Measurements from ENCODE around the gene MYO7B. TPM values are rescaled to one million over a fixed set of nuclear protein-coding genes. Genes with fewer than 3 reads are reported as not detected.

MYO7B gene
- total RNA-seq, 2 donors from 2014 or later = 0.14 to 0.78 TPM

- DNase-seq (ENCODE audit: low spot score) = no peak
- Histone ChIP-seq H3K27ac (no peak overlapping the region), H3K36me3 (no peaks in the 10 kb centered on the region), H3K9me3 (no peaks in the 10 kb centered on the region), H3K27me3 (replicated peaks; ENCODE audit: insufficient read depth) (no peaks in the 10 kb centered on the region), H3K4me1 (ENCODE audit: control insufficient read depth in 1 of 2, low read depth in 2 of 2) (peaks cover 0 to 6% of the 10 kb centered on the region in 2 donors), H3K4me3 (no peak overlapping the region)
- TF ChIP-seq CTCF (IDR thresholded peaks at IDR 0.05) = no peak
- ATAC-seq (ENCODE audit: insufficient number of reproducible peaks, low FRiP score, low read depth) = no peak
These were observed 61.0 kb downstream of the MYO7B start for GRCh38 chr2:127596311-127597045.

- ATAC-seq (ENCODE audit: insufficient number of reproducible peaks, low FRiP score, low read depth) = no peak
- Histone ChIP-seq H3K36me3 (no peaks in the 10 kb centered on the region), H3K4me1 (ENCODE audit: control insufficient read depth in 1 of 2, low read depth in 2 of 2) (peaks cover 0 to 6% of the 10 kb centered on the region in 2 donors), H3K27ac (no peak overlapping the region), H3K27me3 (replicated peaks; ENCODE audit: insufficient read depth) (no peaks in the 10 kb centered on the region), H3K9me3 (no peaks in the 10 kb centered on the region), H3K4me3 (no peak overlapping the region)
- no peak for TF ChIP-seq CTCF (IDR thresholded peaks at IDR 0.05)
- no peak for DNase-seq (ENCODE audit: low spot score)
These were observed 61.8 kb downstream of the MYO7B start for GRCh38 chr2:127597046-127597983.

- H3K9me3 ChIP-seq = no peaks in the 10 kb centered on the region
- no peak for ATAC-seq (ENCODE audit: insufficient number of reproducible peaks, low FRiP score, low read depth)
- DNase-seq (ENCODE audit: low spot score) = no peak
- H3K4me1 ChIP-seq (ENCODE audit: control insufficient read depth in 1 of 2, low read depth in 2 of 2) = peaks cover 0 to 6% of the 10 kb centered on the region in 2 donors
- H3K27me3 ChIP-seq (replicated peaks; ENCODE audit: insufficient read depth) = no peaks in the 10 kb centered on the region
- H3K36me3 ChIP-seq = no peaks in the 10 kb centered on the region
- H3K4me3 ChIP-seq = no peak overlapping the region
- no peak for TF ChIP-seq CTCF (IDR thresholded peaks at IDR 0.05)
- no peak overlapping the region for H3K27ac ChIP-seq
These were observed 62.5 kb downstream of the MYO7B start for GRCh38 chr2:127597984-127598380.

GRCh38 chr2:127598711-127599110 is 63.2 kb downstream of the MYO7B start:
- Histone ChIP-seq H3K4me3 (no peak overlapping the region), H3K9me3 (no peaks in the 10 kb centered on the region), H3K4me1 (ENCODE audit: control insufficient read depth in 1 of 2, low read depth in 2 of 2) (peaks cover 0 to 6% of the 10 kb centered on the region in 2 donors), H3K36me3 (no peaks in the 10 kb centered on the region), H3K27ac (no peak overlapping the region), H3K27me3 (replicated peaks; ENCODE audit: insufficient read depth) (no peaks in the 10 kb centered on the region)
- no peak for ATAC-seq (ENCODE audit: insufficient number of reproducible peaks, low FRiP score, low read depth)
- TF ChIP-seq CTCF (IDR thresholded peaks at IDR 0.05) = no peak
- DNase-seq (ENCODE audit: low spot score) = no peak

GRCh38 chr2:127599211-127599610 is 63.7 kb downstream of the MYO7B start:
- Histone ChIP-seq H3K9me3 (no peaks in the 10 kb centered on the region), H3K36me3 (no peaks in the 10 kb centered on the region), H3K4me3 (no peak overlapping the region), H3K27me3 (replicated peaks; ENCODE audit: insufficient read depth) (no peaks in the 10 kb centered on the region), H3K4me1 (ENCODE audit: control insufficient read depth in 1 of 2, low read depth in 2 of 2) (peaks cover 0 to 6% of the 10 kb centered on the region in 2 donors), H3K27ac (no peak overlapping the region)
- no peak for TF ChIP-seq CTCF (IDR thresholded peaks at IDR 0.05)
- ATAC-seq (ENCODE audit: insufficient number of reproducible peaks, low FRiP score, low read depth) (no peak), DNase-seq (ENCODE audit: low spot score) (no peak)

Measured in thoracic aorta (tissue), 2 donors.